GM12878 (cell line): ENCODE data around the gene OLFM1. TPM values are rescaled to one million over a fixed set of nuclear protein-coding genes. Genes with fewer than 3 reads are reported as not detected.

ENCODE experiments used
- ATAC-seq: fragments of 200-7000 bp; cut with Tn5 transposase; 3 replicates; pipeline ENCODE4 v1.9.1; 2020; ENCODE audit warnings: mild to moderate bottlenecking, moderate library complexity
- BruUV-seq: library from RNA; stranded (reverse); fragments of 400-500 nt; replicated peaks from 2 replicates; lab custom pipeline; 2021; lab: Mats Ljungman, UMichigan
- CTCF ChIA-PET: fragments of 300-600 bp; sonication (Branson Sonifier 250); formaldehyde crosslinking; extraction: SDS; loops from one replicate; lab custom pipeline; 2021; ENCODE audit warnings: inconsistent platforms; lab: Yijun Ruan, JAX
- POLR2A ChIA-PET: fragments of 350-600 bp; formaldehyde crosslinking; extraction: SDS; loops from one replicate; lab custom pipeline; 2021; ENCODE audit warnings: inconsistent platforms; lab: Charles Lee
- RAD21 ChIA-PET: fragments of 300-600 bp; sonication (Branson Sonifier 250); formaldehyde crosslinking; loops from one replicate; lab custom pipeline; 2023; ENCODE audit warnings: antibody characterized with exemption; ENCODE audit not compliant: unreplicated experiment; lab: Charles Lee
- SMC1A ChIA-PET: fragments of 300-600 bp; sonication (Branson Sonifier 250); formaldehyde crosslinking; loops from one replicate; lab custom pipeline; 2023; ENCODE audit not compliant: unreplicated experiment, uncharacterized antibody; lab: Charles Lee
- DNase-seq: peaks from one replicate; pipeline ENCODE4 v3.0.0-alpha.2; 2011; ENCODE audit warnings: low read depth, low spot score
- FAIRE-seq: peaks from 3 replicates; lab custom pipeline; 2011; peaks lifted over from hg19 to GRCh38; lab: Jason Lieb, UNC
- H2AFZ ChIP-seq: 2 replicates; pipeline ENCODE4 v1.6.0; 2011; ENCODE audit warnings: low read depth, low read length, control low read depth; ENCODE audit not compliant: control insufficient read depth
- H3K27ac ChIP-seq: 2 replicates; pipeline ENCODE4 v1.5.1; 2011; ENCODE audit warnings: control low read depth; ENCODE audit not compliant: control insufficient read depth, insufficient read depth
- H3K27me3 ChIP-seq, 2 experiments: replicated peaks in 1 of 2; 2 replicates each; pipeline versions ENCODE4 v1.6.0 to v1.6.1; 2011; ENCODE audit warnings: low read length in 1 of 2; ENCODE audit not compliant: control insufficient read depth in 2 of 2, insufficient read depth in 2 of 2
- H3K36me3 ChIP-seq, 2 experiments: 2 replicates each; pipeline ENCODE4 v1.5.1; 2011; ENCODE audit warnings: low read length in 1 of 2; ENCODE audit not compliant: control insufficient read depth in 2 of 2, insufficient read depth in 2 of 2
- H3K4me1 ChIP-seq: 2 replicates; pipeline ENCODE4 v1.6.1; 2011; ENCODE audit warnings: mild to moderate bottlenecking, low read length, moderate library complexity, mixed read lengths; ENCODE audit not compliant: control insufficient read depth, insufficient read depth
- H3K4me2 ChIP-seq: 2 replicates; pipeline ENCODE4 v1.6.0; 2011; ENCODE audit warnings: control low read depth; ENCODE audit not compliant: control insufficient read depth, insufficient read depth
- H3K4me3 ChIP-seq: fragments of 200-600 bp; sonication (generic); 2 replicates; pipeline ENCODE4 v1.5.1; 2016
- H3K79me2 ChIP-seq: 2 replicates; pipeline ENCODE4 v1.6.0; 2011; ENCODE audit warnings: low read length; ENCODE audit not compliant: control insufficient read depth, insufficient read depth
- H3K9ac ChIP-seq: 2 replicates; pipeline ENCODE4 v1.8.0; 2011; ENCODE audit warnings: low read length, control low read depth, mixed read lengths; ENCODE audit not compliant: control insufficient read depth, insufficient read depth
- H3K9me3 ChIP-seq: replicated peaks from 3 replicates; pipeline ENCODE4 v1.5.1; 2011; ENCODE audit warnings: mild to moderate bottlenecking, low read length; ENCODE audit not compliant: control insufficient read depth, insufficient read depth
- H4K20me1 ChIP-seq: 2 replicates; pipeline ENCODE4 v1.6.0; 2011; ENCODE audit not compliant: control insufficient read depth, insufficient read depth
- BCL3 ChIP-seq: IDR thresholded peaks from 2 replicates; pipeline ENCODE4 v1.6.1; 2011; ENCODE audit warnings: borderline replicate concordance, low read depth, mild to moderate bottlenecking, moderate library complexity, low read length; ENCODE audit not compliant: insufficient read depth, poor library complexity, severe bottlenecking
- BHLHE40 ChIP-seq, 2 experiments: fragments of 450-650 bp in 1 of 2; IDR thresholded peaks; 2 replicates each; pipeline ENCODE4 v1.6.1; 2011 to 2017; ENCODE audit warnings: low read depth in 2 of 2, borderline replicate concordance in 1 of 2, improper control_type of control experiment in 1 of 2, low read length in 1 of 2, mild to moderate bottlenecking in 1 of 2
- CREB1 ChIP-seq: IDR thresholded peaks from 2 replicates; pipeline ENCODE4 v1.6.1; 2012; ENCODE audit warnings: low read depth, mild to moderate bottlenecking, inconsistent platforms
- EED ChIP-seq: sonication (generic); IDR thresholded peaks from 2 replicates; pipeline ENCODE4 v1.6.1; 2016; ENCODE audit warnings: antibody characterized with exemption, low read depth
- LARP7 ChIP-seq: fragments of 450-650 bp; IDR thresholded peaks from 2 replicates; pipeline ENCODE4 v1.6.1; 2017; ENCODE audit warnings: mild to moderate bottlenecking
- MXI1 ChIP-seq: fragments of 150-350 bp; IDR thresholded peaks from 2 replicates; pipeline ENCODE4 v1.6.1; 2011; ENCODE audit warnings: low read depth, mild to moderate bottlenecking, inconsistent platforms, low read length, improper control_type of control experiment
- RELA ChIP-seq: fragments of 450-650 bp; IDR thresholded peaks from 2 replicates; pipeline ENCODE4 v1.8.0; 2014; ENCODE audit warnings: borderline replicate concordance; ENCODE audit not compliant: partially characterized antibody
- SMARCA5 ChIP-seq: fragments of 450-650 bp; IDR thresholded peaks from 2 replicates; pipeline ENCODE4 v1.6.1; 2017; ENCODE audit warnings: mild to moderate bottlenecking
- TAF1 ChIP-seq: IDR thresholded peaks from 2 replicates; pipeline ENCODE4 v1.6.1; 2011; ENCODE audit warnings: mild to moderate bottlenecking, low read depth, low read length, borderline replicate concordance
- WGBS: methylation state at CpG from one replicate; pipeline ENCODE4 v1.1.6; 2016; ENCODE audit warnings: low lambda C conversion rate; ENCODE audit not compliant: insufficient replicate concordance, insufficient coverage; ENCODE audit errors: missing lambda C conversion rate; 5-methylcytosine and 5-hydroxymethylcytosine counted together
- in situ Hi-C: fragments of 300-500 bp; cut with MboI; formaldehyde crosslinking; loops from 9 replicates; pipeline ENCODE4 v1.14.3; 2018; ENCODE audit warnings: mixed read lengths
- intact Hi-C: fragments of 100-400 bp; cut with micrococcal nuclease; formaldehyde crosslinking; loops from one replicate; pipeline ENCODE4 v1.14.2; 2022; ENCODE audit not compliant: unreplicated experiment
- polyA plus RNA-seq, 11 experiments: library from polyadenylated mRNA; depleted of rRNA in 4 of 11; unstranded in 6 of 11; stranded (reverse) in 5 of 11; fragments of >200 nt; fragmentation: Nextera tagmentation in 4 of 11; fragmentation: Illumina TruSeq in 1 of 11; extraction: Ambion mirVana in 4 of 11; extraction: Trizol in 1 of 11; gene quantifications; 1 replicate in 1 of 11; 2 replicates in 10 of 11; pipeline versions ENCODE4 v1.2.1 to v1.2.3, GENCODE V29; 2011 to 2016; ENCODE audit warnings: inconsistent platforms in 2 of 11, missing spikeins in 2 of 11, low read depth in 1 of 11
- total RNA-seq, 4 experiments: library from RNA; depleted of rRNA in 3 of 4; stranded (reverse); fragments of >200 nt in 3 of 4; fragmentation: Illumina TruSeq in 1 of 4; extraction: Trizol in 1 of 4; gene quantifications; 2 replicates each; pipeline versions ENCODE4 v1.2.1 to v1.2.3, GENCODE V29; 2013 to 2021

The OLFM1 gene
- total and polyA plus RNA-seq, 10 of the 15 experiments (the other 5 are each of a cell fraction or from before 2014, with no cell fraction given): not detected

GRCh38 chr9:135167849-135168655, 80.6 kb downstream of the OLFM1 start (continued):
- TF ChIP-seq EED: no peak
- TF ChIP-seq CREB1: no peak
- TF ChIP-seq SMARCA5: no peak
- TF ChIP-seq RELA: no peak

GRCh38 chr9:135169709-135170226, 82.3 kb downstream of the OLFM1 start:
- no peak overlapping the region for H3K9ac ChIP-seq
- BruUV-seq: no TSS peak

More at GRCh38 chr9:135169709-135170226, 82.3 kb downstream of the OLFM1 start:
- H4K20me1 ChIP-seq: no peaks in the 10 kb centered on the region
- in situ Hi-C loops (no loop called here), intact Hi-C loops (no loop called here)
- no peaks in the 10 kb centered on the region for H3K9me3 ChIP-seq
- DNase-seq (no peak), ATAC-seq (no peak), FAIRE-seq (no peak)
- H2AFZ ChIP-seq: no peak overlapping the region
- 22% methylated on average over 10 of the region's 10 CpGs for WGBS
- no peaks in the 10 kb centered on the region for H3K79me2 ChIP-seq
- peaks cover 0 to 2% of the 10 kb centered on the region in 2 experiments; a peak in 3 of 4 replicates for H3K27me3 ChIP-seq
- H3K4me3 ChIP-seq: no peak overlapping the region
- SMC1A ChIA-PET: no interaction called here
- RAD21 ChIA-PET: no interaction called here
- H3K27ac ChIP-seq: no peak overlapping the region
- POLR2A ChIA-PET: no interaction called here
- H3K4me2 ChIP-seq: no peak overlapping the region
- TF ChIP-seq BCL3 (no peak), MXI1 (no peak), BHLHE40 (IDR thresholded peaks at IDR 0.05; ENCODE audit: borderline replicate concordance in 1 of 2, low read depth in 2 of 2, low read length in 1 of 2) (no peak), LARP7 (no peak), TAF1 (no peak)
- H3K36me3 ChIP-seq: no peaks in the 10 kb centered on the region
- CTCF ChIA-PET: no interaction called here
- no peaks in the 10 kb centered on the region for H3K4me1 ChIP-seq
